Activated naive CD8-positive, alpha-beta T cell treated with anti-CD3 and anti-CD28 coated beads for 36 hours (primary cell): ENCODE data around the gene C15orf40. TPM values are rescaled to one million over a fixed set of nuclear protein-coding genes. Genes with fewer than 3 reads are reported as not detected.
"Not testable (repeated sequence)": the region's sequence is repeated elsewhere in the genome, so short reads cannot be mapped to it uniquely, and the experiment has no call there.

Experiments
- DNase-seq: peaks from one replicate; pipeline ENCODE4 v3.0.0; 2021
- H3K27ac Mint-ChIP-seq: one replicate; pipeline ENCODE4 v1.8.0; 2022; ENCODE audit warnings: mild to moderate bottlenecking, moderate library complexity, mixed read lengths
- H3K27me3 Mint-ChIP-seq: one replicate; pipeline ENCODE4 v1.8.0; 2022; ENCODE audit warnings: mild to moderate bottlenecking, mixed read lengths
- H3K36me3 Mint-ChIP-seq: one replicate; pipeline ENCODE4 v1.8.0; 2021; ENCODE audit warnings: mild to moderate bottlenecking, mixed read lengths
- H3K4me1 Mint-ChIP-seq: one replicate; pipeline ENCODE4 v1.8.0; 2021; ENCODE audit warnings: mixed read lengths
- H3K4me3 Mint-ChIP-seq: one replicate; pipeline ENCODE4 v1.8.0; 2022; ENCODE audit warnings: mild to moderate bottlenecking, moderate library complexity, mixed read lengths
- H3K9me3 Mint-ChIP-seq: one replicate; pipeline ENCODE4 v1.8.0; 2022; ENCODE audit warnings: mixed read lengths
- total RNA-seq, 2 experiments: library from RNA; stranded (reverse); gene quantifications; one replicate each; pipeline ENCODE4 v1.2.3, GENCODE V29; 2021

C15orf40 gene
- total RNA-seq, 2 experiments from 2014 or later = 27.1 to 30.2 TPM

GRCh38 chr15:83012076-83012426 lies 612 bp upstream of the C15orf40 start:
- H3K4me3 Mint-ChIP-seq = peak overlapping the region; percentile 93
- H3K9me3 Mint-ChIP-seq = peaks cover 8% of the 10 kb centered on the region
- H3K36me3 Mint-ChIP-seq = peaks cover 48% of the 10 kb centered on the region
- H3K27ac Mint-ChIP-seq = peak overlapping the region; percentile 89
- no peak for DNase-seq
- H3K4me1 Mint-ChIP-seq = peaks cover 43% of the 10 kb centered on the region
- H3K27me3 Mint-ChIP-seq = no peaks in the 10 kb centered on the region

- peaks cover 47% of the 10 kb centered on the region for H3K36me3 Mint-ChIP-seq
- H3K27me3 Mint-ChIP-seq = no peaks in the 10 kb centered on the region
- peaks cover 8% of the 10 kb centered on the region for H3K9me3 Mint-ChIP-seq
- H3K27ac Mint-ChIP-seq = peak overlapping the region; percentile 89
- peak overlapping the region; percentile 93 for H3K4me3 Mint-ChIP-seq
- DNase-seq = peak; percentile 79
- peaks cover 43% of the 10 kb centered on the region for H3K4me1 Mint-ChIP-seq
Observed at GRCh38 chr15:83010709-83011270, 649 bp downstream of the C15orf40 start.

GRCh38 chr15:83000672-83001031 lies 10.8 kb downstream of the C15orf40 start:
- DNase-seq, H3K4me3 Mint-ChIP-seq, H3K4me1 Mint-ChIP-seq, H3K27me3 Mint-ChIP-seq, H3K27ac Mint-ChIP-seq, H3K36me3 Mint-ChIP-seq, H3K9me3 Mint-ChIP-seq: not testable (repeated sequence)

- H3K4me3 Mint-ChIP-seq = peak overlapping the region; percentile 53
Observed at GRCh38 chr15:82999905-83000671, 11.4 kb downstream of the C15orf40 start.

GRCh38 chr15:82999426-82999825 lies 12.0 kb downstream of the C15orf40 start:
- H3K36me3 Mint-ChIP-seq = no peaks in the 10 kb centered on the region
- no peak overlapping the region for H3K4me3 Mint-ChIP-seq
- H3K27me3 Mint-ChIP-seq = no peaks in the 10 kb centered on the region
- no peaks in the 10 kb centered on the region for H3K9me3 Mint-ChIP-seq
- no peak overlapping the region for H3K27ac Mint-ChIP-seq
- no peak for DNase-seq
- H3K4me1 Mint-ChIP-seq = peaks cover 6% of the 10 kb centered on the region

More at GRCh38 chr15:82999905-83000671, 11.4 kb downstream of the C15orf40 start:
- Mint-ChIP-seq H3K27ac (peak overlapping the region; percentile 49), H3K27me3 (no peaks in the 10 kb centered on the region), H3K9me3 (no peaks in the 10 kb centered on the region), H3K36me3 (peaks cover 2% of the 10 kb centered on the region), H3K4me1 (peaks cover 6% of the 10 kb centered on the region)
- DNase-seq = peak; percentile 17

GRCh38 chr15:82995938-82996337 lies 15.5 kb downstream of the C15orf40 start:
- H3K4me3 Mint-ChIP-seq = no peak overlapping the region
- H3K9me3 Mint-ChIP-seq = no peaks in the 10 kb centered on the region

GRCh38 chr15:82995076-82995475 lies 16.4 kb downstream of the C15orf40 start:
- Mint-ChIP-seq H3K4me1 (peaks cover 3% of the 10 kb centered on the region), H3K27ac (no peak overlapping the region), H3K36me3 (peaks cover 2% of the 10 kb centered on the region), H3K4me3 (no peak overlapping the region), H3K9me3 (no peaks in the 10 kb centered on the region), H3K27me3 (no peaks in the 10 kb centered on the region)
- DNase-seq = no peak

More at GRCh38 chr15:82995938-82996337, 15.5 kb downstream of the C15orf40 start:
- Mint-ChIP-seq H3K36me3 (peaks cover 2% of the 10 kb centered on the region), H3K27ac (no peak overlapping the region), H3K4me1 (peaks cover 6% of the 10 kb centered on the region), H3K27me3 (no peaks in the 10 kb centered on the region)
- no peak for DNase-seq

GRCh38 chr15:82993144-82993543 lies 18.3 kb downstream of the C15orf40 start:
- Mint-ChIP-seq H3K4me3 (no peak overlapping the region), H3K4me1 (peaks cover 3% of the 10 kb centered on the region), H3K27me3 (no peaks in the 10 kb centered on the region), H3K9me3 (no peaks in the 10 kb centered on the region), H3K36me3 (peaks cover 6% of the 10 kb centered on the region), H3K27ac (no peak overlapping the region)
- DNase-seq = no peak

GRCh38 chr15:82992436-82992998 lies 18.9 kb downstream of the C15orf40 start:
- H3K27ac Mint-ChIP-seq = no peak overlapping the region
- H3K36me3 Mint-ChIP-seq = peaks cover 7% of the 10 kb centered on the region
- H3K9me3 Mint-ChIP-seq = no peaks in the 10 kb centered on the region
- no peaks in the 10 kb centered on the region for H3K27me3 Mint-ChIP-seq
- no peak for DNase-seq
- no peak overlapping the region for H3K4me3 Mint-ChIP-seq
- H3K4me1 Mint-ChIP-seq = peaks cover 3% of the 10 kb centered on the region

GRCh38 chr15:82986442-82986780 lies 25.0 kb downstream of the C15orf40 start:
- Mint-ChIP-seq H3K36me3 (peaks cover 15% of the 10 kb centered on the region), H3K4me3 (peak overlapping the region; percentile 84), H3K4me1 (peaks cover 23% of the 10 kb centered on the region), H3K27ac (peak overlapping the region; percentile 98), H3K27me3 (no peaks in the 10 kb centered on the region), H3K9me3 (no peaks in the 10 kb centered on the region)
- no peak for DNase-seq

- Mint-ChIP-seq H3K27ac (peak within 1 kb of the TSS; percentile 98), H3K4me1 (peaks cover 23% of the 10 kb centered on the region)
Observed at GRCh38 chr15:82985688-82986441, 25.6 kb downstream of the C15orf40 start, which contains the start of gene RAMAC. RAMAC (plus strand) TSS chr15:82986210; CDS start chr15:82989019, 2,809 bp downstream.

GRCh38 chr15:82980981-82981380 lies 30.5 kb downstream of the C15orf40 start:
- Mint-ChIP-seq H3K4me1 (peaks cover 16% of the 10 kb centered on the region), H3K27ac (no peak overlapping the region), H3K27me3 (no peaks in the 10 kb centered on the region), H3K9me3 (no peaks in the 10 kb centered on the region), H3K36me3 (peaks cover 2% of the 10 kb centered on the region), H3K4me3 (no peak overlapping the region)
- no peak for DNase-seq

More at GRCh38 chr15:82985688-82986441, 25.6 kb downstream of the C15orf40 start, which contains the start of gene RAMAC:
- peak within 1 kb of the TSS; percentile 84 for H3K4me3 Mint-ChIP-seq
- H3K9me3 Mint-ChIP-seq = no peaks in the 10 kb centered on the region
- peaks cover 15% of the 10 kb centered on the region for H3K36me3 Mint-ChIP-seq
- H3K27me3 Mint-ChIP-seq = no peaks in the 10 kb centered on the region
- peak; percentile 88 for DNase-seq

- no peak for DNase-seq
- no peaks in the 10 kb centered on the region for H3K36me3 Mint-ChIP-seq
- H3K27me3 Mint-ChIP-seq = no peaks in the 10 kb centered on the region
- H3K9me3 Mint-ChIP-seq = no peaks in the 10 kb centered on the region
- H3K4me1 Mint-ChIP-seq = peaks cover 7% of the 10 kb centered on the region
- no peak overlapping the region for H3K4me3 Mint-ChIP-seq
- no peak overlapping the region for H3K27ac Mint-ChIP-seq
Observed at GRCh38 chr15:82979726-82980125, 31.7 kb downstream of the C15orf40 start.

GRCh38 chr15:82978438-82978837 lies 33.0 kb downstream of the C15orf40 start:
- Mint-ChIP-seq H3K9me3 (no peaks in the 10 kb centered on the region), H3K4me1 (peaks cover 7% of the 10 kb centered on the region), H3K4me3 (no peak overlapping the region), H3K36me3 (no peaks in the 10 kb centered on the region), H3K27ac (no peak overlapping the region), H3K27me3 (no peaks in the 10 kb centered on the region)
- DNase-seq = no peak

GRCh38 chr15:82977076-82977475 lies 34.4 kb downstream of the C15orf40 start:
- Mint-ChIP-seq H3K27ac (no peak overlapping the region), H3K4me1 (peaks cover 5% of the 10 kb centered on the region), H3K36me3 (no peaks in the 10 kb centered on the region), H3K4me3 (no peak overlapping the region), H3K9me3 (no peaks in the 10 kb centered on the region), H3K27me3 (no peaks in the 10 kb centered on the region)
- DNase-seq = no peak
